Measurements from ENCODE around the gene MYADM.
"Not testable (repeated sequence)": the region's sequence is repeated elsewhere in the genome, so short reads cannot be mapped to it uniquely, and the experiment has no call there.

Gene MYADM

DNA sequence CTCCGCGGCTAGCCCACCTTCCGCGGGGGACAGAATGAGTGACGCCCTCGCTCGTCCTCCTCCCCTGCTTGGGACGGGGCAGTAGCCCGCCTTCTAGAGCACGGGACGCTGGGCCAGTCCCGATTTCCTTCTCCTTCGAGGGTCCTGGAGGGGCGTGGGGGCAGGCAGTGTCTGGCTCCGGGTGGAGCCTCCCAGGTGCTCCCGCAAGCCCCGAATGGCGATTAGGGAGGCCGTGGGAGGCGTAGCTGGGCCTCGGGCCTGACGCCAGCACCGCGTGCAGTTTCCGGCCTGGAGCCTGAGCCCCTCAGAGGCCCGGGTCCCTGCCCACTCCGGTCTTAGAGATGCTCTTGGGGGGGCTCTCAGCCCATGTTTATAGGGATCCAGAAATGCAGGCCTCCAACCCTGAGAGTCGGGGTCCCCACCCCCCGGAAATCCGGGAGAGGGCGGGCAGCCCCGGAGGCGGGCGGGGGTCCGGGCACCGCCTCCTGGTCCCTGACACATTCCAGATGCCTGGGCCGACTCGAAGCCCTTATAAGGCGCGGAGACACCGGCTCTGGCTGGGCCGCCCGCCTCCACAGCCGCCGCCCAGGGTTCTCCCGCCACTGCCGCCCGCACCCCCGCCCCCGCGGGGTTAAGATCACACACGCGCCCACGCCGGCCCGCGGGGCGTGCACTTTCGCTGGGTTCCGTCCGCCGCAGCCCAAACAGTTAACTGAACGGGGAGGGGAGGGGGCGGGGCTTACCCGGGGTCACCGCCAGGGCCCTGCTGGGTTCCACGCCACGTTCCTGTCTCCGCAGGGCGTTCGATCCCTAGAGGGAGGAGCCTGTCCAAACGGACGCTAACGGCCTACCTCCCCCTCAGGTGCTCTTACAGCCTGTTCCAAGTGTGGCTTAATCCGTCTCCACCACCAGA lies 1.5 kb downstream of the MYADM start:
- peak; percentile 81 to 83 for DNase-seq (ENCODE audit: low read depth in 2 of 2)

DNA sequence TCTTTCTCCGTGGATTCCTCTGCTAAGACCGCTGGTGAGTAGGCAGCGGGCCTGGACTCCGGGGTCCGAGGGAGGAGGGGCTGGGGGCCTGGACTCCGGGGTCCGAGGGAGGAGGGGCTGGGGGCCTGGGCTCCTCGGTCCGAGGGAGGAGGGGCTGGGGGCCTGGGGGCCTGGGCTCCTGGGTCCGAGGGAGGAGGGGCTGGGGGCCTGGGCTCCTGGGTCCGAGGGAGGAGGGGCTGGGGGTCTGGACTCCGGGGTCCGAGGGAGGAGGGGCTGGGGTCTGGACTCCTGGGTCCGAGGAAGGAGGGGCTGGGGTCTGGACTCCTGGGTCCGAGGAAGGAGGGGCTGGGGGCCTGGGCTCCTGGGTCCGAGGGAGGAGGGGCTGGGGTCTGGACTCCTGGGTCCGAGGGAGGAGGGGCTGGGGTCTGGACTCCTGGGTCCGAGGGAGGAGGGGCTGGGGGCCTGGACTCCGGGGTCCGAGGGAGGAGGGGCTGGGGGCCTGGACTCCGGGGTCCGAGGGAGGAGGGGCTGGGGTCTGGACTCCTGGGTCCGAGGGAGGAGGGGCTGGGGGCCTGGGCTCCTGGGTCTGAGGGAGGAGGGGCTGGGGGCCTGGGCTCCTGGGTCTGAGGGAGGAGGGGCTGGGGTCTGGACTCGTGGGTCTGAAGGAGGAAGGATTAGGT lies 2.3 kb downstream of the MYADM start:
- not testable (repeated sequence) for DNase-seq (ENCODE audit: low read depth in 2 of 2)

DNA sequence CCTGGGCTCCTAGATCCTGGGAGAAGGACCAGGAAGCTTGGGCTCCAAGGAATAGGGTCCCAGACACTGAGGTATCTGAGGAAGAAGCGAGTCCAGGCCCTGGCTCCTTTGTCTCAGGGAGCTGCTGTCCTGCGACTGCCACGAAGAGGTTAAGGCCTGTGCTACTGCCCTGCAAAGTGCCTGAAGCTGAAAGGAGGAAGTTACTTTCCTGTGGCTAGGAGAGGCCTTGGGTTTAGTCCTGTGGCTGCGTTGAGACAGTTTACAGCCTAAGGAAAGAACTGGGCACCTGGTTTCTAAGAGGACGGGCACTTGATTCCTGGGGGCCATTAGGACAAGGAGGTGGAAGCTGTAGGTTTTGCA lies 2.8 kb downstream of the MYADM start:
- DNase-seq (ENCODE audit: low read depth in 2 of 2): no peak

DNA sequence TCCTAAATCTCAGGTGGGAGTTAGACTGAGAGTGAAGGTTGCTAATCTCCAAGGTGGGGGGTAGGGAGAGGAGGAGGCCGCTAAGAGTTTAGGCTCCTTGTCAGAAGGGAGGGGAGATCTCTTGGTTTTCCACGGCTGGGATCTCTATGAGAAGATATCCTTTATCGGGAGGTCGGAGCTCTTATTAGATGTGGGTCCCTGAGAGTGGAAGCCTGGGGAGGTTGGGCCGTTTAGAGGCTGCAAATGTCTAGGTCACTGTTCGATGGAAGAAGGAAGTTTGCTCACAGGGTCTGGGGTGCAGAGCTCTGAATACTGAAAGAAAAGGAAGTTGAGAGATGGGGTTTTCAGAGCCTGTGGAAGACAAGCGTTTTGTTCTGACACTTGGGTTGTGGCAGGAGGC lies 3.8 kb downstream of the MYADM start:
- DNase-seq (ENCODE audit: low read depth in 2 of 2): no peak

DNA sequence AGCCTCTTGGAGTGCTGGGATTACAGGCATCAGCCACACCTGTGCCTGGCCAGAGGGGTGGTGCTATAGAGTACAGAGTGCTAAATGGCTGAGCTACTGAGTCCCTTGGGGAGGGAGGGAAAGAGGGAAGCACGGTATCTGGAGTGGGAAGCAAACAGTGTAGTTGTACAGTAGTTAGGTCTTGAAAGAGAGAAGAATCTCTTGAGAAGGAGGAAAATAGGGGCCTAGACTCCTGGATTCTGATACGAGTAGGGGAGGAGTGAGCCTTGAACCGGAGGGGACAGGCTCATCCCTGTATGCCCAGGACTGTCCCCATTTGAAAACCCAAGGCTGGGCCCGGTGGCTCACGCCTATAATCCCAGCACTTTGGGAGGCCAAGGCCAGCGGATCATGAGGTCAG lies 5.1 kb downstream of the MYADM start:
- no peak for DNase-seq (ENCODE audit: low read depth in 2 of 2)

DNA sequence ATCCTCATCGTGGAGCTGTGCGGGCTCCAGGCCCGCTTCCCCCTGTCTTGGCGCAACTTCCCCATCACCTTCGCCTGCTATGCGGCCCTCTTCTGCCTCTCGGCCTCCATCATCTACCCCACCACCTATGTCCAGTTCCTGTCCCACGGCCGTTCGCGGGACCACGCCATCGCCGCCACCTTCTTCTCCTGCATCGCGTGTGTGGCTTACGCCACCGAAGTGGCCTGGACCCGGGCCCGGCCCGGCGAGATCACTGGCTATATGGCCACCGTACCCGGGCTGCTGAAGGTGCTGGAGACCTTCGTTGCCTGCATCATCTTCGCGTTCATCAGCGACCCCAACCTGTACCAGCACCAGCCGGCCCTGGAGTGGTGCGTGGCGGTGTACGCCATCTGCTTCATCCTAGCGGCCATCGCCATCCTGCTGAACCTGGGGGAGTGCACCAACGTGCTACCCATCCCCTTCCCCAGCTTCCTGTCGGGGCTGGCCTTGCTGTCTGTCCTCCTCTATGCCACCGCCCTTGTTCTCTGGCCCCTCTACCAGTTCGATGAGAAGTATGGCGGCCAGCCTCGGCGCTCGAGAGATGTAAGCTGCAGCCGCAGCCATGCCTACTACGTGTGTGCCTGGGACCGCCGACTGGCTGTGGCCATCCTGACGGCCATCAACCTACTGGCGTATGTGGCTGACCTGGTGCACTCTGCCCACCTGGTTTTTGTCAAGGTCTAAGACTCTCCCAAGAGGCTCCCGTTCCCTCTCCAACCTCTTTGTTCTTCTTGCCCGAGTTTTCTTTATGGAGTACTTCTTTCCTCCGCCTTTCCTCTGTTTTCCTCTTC lies 6.3 kb downstream of the MYADM start:
- DNase-seq (ENCODE audit: low read depth in 2 of 2): no peak

DNA sequence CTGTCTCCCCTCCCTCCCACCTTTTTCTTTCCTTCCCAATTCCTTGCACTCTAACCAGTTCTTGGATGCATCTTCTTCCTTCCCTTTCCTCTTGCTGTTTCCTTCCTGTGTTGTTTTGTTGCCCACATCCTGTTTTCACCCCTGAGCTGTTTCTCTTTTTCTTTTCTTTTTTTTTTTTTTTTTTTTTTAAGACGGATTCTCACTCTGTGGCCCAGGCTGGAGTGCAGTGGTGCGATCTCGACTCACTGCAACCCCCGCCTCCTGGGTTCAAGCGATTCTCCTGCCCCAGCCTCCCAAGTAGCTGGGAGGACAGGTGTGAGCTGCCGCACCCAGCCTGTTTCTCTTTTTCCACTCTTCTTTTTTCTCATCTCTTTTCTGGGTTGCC lies 6.9 kb downstream of the MYADM start:
- DNase-seq (ENCODE audit: low read depth in 2 of 2): no peak

DNA sequence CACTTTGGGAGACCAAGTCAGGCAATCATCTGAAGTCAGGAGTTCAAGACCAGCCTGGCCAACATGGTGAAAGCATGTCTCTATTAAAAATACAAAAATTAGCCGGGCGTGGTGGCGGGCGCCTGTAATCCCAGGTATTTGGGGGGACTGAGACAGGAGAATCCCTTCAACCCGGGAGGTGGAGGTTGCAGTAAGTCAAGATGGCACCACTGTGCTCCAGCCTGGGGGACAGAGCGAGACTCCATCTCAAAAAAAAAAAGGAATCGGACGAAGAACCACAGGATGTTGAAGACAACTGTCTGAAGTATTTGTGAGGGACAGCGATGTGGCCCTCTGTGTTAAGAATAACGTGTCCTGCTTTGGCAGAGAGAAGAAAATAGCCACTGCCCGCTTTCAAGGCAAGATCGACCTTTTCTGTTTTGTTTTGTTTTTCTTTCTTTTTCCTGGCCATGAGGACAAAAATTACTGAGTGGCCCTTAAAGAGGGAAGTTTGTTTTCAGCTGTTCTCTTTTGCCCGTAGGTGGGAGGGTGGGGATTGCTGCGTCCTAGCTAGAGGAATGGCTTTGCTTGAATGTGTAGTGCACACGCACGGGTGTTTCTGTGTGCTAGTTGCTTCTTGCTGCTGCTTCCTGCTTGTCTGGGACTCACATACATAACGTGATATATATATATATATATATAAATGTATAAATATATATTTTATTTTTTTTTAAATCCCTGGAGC lies 8.1 kb downstream of the MYADM start:
- DNase-seq (ENCODE audit: low read depth in 2 of 2): no peak

DNA sequence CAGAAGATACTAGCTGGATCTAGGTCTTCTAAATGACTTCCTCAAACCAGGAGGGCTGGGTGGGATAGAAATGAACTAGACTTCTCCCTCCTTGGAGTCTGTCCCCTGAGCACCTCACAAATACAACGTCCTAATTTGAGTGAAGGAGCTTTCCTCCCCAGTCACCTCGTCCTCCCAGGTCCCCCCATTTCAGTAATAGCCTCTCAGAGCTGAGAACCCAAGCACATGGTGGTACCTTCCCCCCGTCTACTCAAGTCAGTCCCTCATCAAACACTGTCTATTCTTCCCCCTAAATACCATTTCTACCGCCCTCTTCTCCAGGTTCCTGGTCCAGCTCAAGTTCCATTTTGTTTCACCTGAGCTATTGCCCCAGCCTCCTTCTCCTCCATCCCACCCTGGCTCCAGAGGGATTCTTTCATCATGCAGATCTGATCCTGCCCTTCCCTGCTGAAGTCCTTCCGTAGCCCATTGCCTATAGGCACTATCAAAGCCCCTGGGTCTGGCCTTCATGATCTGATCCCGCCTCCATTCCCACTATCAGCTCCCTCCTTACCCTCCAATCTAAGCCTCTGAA lies 9.1 kb downstream of the MYADM start:
- DNase-seq (ENCODE audit: low read depth in 2 of 2): no peak

DNA sequence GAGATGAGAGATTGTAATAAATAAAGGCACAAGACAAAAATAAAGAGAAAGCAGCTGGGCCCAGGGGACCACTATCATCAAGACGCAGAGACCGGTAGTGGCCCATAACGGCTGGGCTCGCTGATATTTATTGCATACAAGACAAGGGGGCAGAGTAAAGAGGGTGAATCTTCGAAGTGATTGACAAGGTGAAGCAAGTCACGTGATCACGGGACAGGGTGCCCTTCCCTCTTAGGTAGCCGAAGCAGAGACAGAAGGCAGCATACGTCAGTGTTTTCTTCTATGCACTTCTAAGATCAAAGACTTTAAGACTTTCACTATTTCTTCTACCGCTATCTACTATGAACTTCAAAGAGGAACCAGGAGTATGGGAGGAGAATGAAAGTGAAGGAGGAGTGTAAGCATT lies 9.7 kb downstream of the MYADM start:
- no peak for DNase-seq (ENCODE audit: low read depth in 2 of 2)

DNA sequence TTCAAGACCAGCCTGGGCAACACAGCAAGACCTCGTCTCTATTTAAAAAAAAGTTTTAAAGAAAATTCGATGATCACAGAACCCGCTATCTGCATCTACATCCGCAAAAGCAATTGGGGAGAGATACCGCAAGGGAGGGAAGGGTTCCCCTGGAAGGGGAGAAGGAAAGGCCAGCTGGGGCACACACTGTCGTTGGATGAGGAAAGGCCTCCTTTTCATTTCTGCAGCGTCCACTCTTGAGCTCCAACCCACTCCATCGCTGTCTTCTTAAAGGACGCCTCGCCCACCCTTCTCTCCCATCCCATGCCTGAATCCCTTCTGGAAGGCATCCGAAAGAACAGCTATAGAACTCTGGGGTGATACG lies 11.1 kb downstream of the MYADM start:
- no peak for DNase-seq (ENCODE audit: low read depth in 2 of 2)

DNA sequence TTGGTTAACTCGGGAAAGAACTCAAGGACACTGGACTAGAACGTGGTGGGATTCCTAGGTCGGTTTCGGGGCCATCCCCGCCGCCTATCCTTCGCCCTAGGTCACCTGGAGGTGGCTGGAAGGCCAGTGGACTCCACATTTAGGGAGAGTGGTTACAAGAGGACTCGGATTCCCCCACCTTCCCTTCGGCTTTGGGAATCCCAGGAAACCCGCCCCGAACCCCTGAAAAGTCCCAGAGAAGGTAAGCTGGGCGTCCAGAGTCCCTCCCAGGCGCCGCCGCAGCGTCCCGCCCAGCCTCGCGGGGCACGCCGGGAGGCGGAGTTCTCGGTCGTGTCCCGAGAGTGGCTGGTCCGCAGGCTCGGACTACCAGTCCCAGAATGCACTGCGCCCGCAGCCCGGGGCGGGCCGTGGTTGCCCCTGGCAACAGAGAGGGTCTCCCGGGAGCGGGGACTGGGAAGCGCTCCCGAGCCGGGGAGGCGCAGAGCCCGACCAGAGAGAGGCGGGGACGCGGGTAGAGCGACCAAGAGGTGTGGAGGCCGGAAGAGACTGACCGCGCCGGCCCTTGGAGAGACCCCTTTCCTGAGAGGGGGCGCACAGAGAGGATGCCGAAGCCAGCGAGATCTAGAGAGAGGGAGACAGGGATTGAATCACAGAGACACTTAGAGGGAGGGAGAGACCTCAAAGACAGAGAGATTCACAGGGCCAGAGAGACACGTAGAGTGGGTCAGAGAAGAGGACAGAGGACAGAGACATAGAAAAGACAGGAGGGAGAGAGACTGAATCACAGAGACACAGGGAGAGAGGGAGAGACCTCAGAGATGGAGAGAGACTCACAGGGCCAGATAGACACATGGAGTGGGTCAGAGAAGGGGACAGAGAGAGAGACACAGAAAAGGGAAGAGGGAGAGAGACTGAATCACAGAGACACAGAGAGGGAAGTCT lies 11.7 kb downstream of the MYADM start:
- DNase-seq (ENCODE audit: low read depth in 2 of 2): peak; percentile 81 to 85

DNA sequence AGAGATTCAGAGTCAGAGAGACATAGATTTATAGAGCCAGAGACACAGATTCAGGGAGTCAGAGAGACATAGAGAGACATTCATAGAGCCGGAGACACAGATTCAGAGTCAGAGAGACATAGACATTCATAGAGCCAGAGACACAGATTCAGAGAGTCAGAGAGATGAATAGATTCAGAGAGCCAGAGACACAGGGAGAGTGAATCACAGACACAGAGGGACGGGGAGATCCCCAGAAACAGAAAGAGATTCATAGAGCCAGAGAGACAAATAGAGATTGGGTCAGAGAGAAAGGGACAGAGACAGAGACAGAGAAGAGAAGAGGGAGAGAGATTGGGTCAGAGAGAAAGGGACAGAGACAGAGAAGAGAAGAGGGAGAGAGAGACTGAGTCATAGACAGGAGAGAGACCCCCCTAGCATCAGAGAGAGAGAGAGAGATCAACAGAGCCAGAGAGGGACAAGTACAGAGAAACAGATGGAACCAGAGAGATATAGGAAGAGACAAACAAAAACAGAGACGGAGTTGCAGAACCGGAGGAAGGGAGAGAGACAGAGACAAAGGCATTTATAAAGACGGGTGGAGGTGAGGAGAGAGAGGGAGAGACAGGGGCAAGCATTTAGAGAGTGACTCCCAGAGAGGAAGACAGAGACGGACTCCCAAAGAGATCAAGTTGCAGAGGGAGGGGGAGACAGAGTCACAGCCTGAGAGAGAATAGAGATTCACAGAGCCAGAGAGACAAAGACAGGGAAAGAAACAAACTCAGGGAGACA lies 13.2 kb downstream of the MYADM start:
- no peak for DNase-seq (ENCODE audit: low read depth in 2 of 2)

DNA sequence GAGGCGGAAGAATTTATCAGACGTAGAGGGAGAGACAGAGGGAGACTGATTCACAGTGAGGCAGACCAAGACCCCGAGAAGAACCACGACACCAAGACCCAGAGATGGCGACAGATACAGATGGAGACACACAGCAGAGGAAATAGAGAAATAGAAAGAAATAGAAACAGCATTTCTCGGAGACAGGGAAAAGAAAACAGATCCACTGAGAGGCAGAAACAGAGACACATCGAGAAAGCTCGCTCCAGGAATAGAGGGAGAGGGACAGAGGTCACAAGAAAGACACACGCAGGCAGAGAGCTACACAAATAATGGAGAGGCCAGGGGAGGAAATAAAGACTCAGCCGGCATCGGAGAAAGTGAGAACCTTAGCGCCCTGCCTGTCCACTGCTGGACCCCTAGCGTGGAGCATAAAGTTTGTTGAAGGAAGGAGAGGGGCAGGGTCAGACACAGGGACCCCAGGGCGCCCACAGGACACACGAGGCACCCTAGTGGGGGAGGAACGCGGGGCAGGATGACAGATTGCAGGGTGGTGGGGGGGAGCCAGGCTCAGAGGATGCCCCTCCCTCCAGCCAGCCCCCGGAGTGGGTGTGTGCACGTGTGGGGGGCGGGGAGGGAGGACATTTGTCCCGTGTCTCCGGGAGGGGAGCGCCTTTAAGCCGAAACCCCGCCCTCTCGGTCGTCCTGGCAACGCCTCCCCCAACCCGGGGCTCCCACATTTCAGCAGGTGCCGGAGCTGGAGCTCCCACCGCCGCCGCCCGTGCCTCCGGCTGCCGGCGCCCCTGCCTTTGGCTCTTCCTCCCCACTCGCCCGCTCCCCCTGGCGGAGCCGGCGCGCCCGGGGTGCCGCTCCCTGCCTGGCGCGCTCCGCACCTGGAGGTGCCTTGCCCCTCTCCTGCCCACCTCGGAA lies 14.1 kb downstream of the MYADM start, which contains the start of gene PRKCG:
PRKCG (plus strand) TSS at position 716 of the 909 bp plus-strand sequence. CDS start 298 bp downstream, outside the sequence.
- DNase-seq (ENCODE audit: low read depth in 2 of 2): no peak

DNA sequence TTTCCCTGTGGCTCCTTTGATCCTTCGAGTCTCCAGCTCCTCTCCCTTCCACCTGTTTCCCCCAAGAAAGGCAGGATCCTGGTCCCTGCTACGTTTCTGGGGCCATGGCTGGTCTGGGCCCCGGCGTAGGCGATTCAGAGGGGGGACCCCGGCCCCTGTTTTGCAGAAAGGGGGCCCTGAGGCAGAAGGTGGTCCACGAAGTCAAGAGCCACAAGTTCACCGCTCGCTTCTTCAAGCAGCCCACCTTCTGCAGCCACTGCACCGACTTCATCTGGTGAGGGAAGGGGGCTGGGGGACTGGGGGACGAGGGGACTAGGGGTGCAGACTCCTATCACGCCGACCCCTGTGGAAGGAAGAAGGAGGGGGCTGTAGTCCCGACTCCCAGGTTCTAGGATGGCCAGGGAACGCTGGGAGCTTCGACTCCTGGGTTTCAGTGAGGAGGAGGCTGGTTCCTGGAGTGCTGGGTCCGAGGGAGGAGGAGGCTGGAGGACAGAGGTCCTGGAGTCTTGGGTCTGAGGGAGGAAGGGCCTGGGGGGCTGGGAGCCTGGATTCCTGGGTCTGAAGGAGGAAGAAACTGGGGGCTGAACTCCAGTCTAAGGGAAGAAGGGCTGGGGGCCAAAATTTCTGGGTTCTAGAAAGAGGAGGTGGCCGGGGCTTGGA lies 14.8 kb downstream of the MYADM start:
- DNase-seq (ENCODE audit: low read depth in 2 of 2): no peak

DNA sequence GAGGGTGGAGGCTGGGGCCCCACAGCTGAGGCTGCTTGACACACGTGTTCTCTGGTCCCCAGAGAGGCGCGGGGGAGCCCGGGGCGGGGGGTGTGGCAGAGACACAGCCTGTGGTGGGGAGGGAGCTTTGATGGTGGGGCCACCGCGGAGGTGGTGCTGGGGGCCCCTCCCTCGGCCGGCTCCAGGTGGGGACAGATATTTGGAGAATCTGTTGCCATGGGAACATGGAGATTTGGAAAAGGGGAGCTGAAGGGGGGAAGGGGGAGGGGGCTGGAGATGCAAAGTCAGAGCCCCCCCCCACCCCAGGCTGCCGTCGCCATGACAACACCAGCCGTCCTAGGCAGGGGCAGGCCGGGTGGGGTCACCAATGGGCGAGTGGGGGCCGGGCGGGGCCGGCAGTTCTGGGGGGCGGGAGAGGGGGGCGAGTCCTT lies 15.6 kb downstream of the MYADM start:
- DNase-seq (ENCODE audit: low read depth in 2 of 2): no peak

DNA sequence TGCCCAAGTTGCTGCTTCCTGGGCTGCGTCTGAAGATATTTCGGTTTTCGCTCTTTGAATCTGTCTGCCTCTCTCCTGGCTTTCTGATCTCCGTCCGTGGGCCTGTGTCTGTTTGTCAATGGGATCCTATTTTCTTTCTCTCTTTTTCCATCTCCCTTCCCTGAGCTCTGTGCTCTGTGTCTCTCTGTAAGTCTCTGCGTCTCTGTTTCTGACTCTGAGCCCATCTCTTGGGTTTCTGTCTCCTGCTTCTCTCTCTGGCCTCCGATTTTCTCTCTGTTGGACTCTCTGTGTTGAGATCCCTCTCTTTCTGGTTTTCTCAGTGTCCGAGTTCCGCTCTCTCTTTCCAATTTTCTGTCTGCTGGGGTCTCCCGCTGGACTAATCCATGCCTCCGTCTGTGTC lies 16.1 kb downstream of the MYADM start:
- DNase-seq (ENCODE audit: low read depth in 2 of 2): no peak

DNA sequence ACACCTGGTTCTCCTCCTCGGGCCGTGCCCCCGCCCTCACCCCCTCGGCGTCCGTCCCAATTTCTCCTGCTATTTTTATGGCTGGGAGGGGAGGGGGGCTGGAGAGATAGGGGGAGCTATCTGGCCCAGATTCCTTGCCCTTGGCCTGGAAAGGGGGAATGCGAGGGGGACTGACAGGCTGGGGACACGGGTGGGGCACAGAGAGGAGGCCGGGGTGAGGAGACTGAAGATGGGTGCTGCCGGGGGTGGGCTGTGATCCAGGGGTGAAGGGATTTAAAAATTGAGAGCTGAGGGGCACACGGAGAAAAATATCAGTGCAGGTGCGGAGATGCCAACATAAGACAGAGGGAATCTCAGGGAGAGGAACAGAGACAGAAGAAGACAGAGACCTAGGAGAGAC lies 16.6 kb downstream of the MYADM start:
- DNase-seq (ENCODE audit: low read depth in 2 of 2): no peak

Measured in stimulated activated CD8-positive, alpha-beta memory T cell treated with anti-CD3 and anti-CD28 coated beads, Interleukin-2, amount 100 ng/mL, for 48 hours (primary cell).